Panc1 (cell line): ENCODE data around the gene UNC5B. TPM values are rescaled to one million over a fixed set of nuclear protein-coding genes. Genes with fewer than 3 reads are reported as not detected.

Experiments used
- ATAC-seq: fragments of 200-7000 bp; cut with Tn5 transposase; 2 replicates; pipeline ENCODE4 v1.9.1; 2020; ENCODE audit warnings: mild to moderate bottlenecking, moderate library complexity
- BruUV-seq: library from RNA; stranded (reverse); fragments of 400-500 nt; replicated peaks from 2 replicates; lab custom pipeline; 2021; lab: Mats Ljungman, UMichigan
- CTCF ChIA-PET: fragments of 300-600 bp; sonication (Branson Sonifier 250); formaldehyde crosslinking; loops from one replicate; lab custom pipeline; 2022; ENCODE audit warnings: antibody characterized with exemption; lab: Charles Lee
- POLR2A ChIA-PET: fragments of 300-600 bp; sonication (Branson Sonifier 250); formaldehyde crosslinking; loops from one replicate; lab custom pipeline; 2022; ENCODE audit warnings: antibody characterized with exemption; lab: Charles Lee
- DNase-seq: peaks from one replicate; pipeline ENCODE4 v3.0.0-alpha.2; 2010; ENCODE audit warnings: low read depth, low spot score
- H3K27ac ChIP-seq: 2 replicates; pipeline ENCODE4 v1.5.1; 2011; ENCODE audit warnings: mild to moderate bottlenecking, low read length, inconsistent platforms
- H3K27me3 ChIP-seq: fragments of 200-500 bp; sonication (Bioruptor generic); 2 replicates; pipeline ENCODE4 v1.6.0; 2014; ENCODE audit warnings: low read length, inconsistent platforms; ENCODE audit not compliant: control insufficient read depth, insufficient read depth
- H3K36me3 ChIP-seq: fragments of 200-500 bp; sonication (Bioruptor generic); 2 replicates; pipeline ENCODE4 v1.5.1; 2014; ENCODE audit warnings: inconsistent platforms, mild to moderate bottlenecking, low read length, moderate library complexity; ENCODE audit not compliant: control insufficient read depth, insufficient read depth
- H3K4me1 ChIP-seq: 2 replicates; pipeline ENCODE4 v1.5.1; 2011; ENCODE audit warnings: inconsistent platforms, mild to moderate bottlenecking, low read length, moderate library complexity; ENCODE audit not compliant: control insufficient read depth, insufficient read depth
- H3K4me3 ChIP-seq, 2 experiments: 2 replicates each; pipeline ENCODE4 v1.5.1; 2011 to 2012; ENCODE audit warnings: low read depth in 2 of 2, low read length in 2 of 2, mild to moderate bottlenecking in 2 of 2, inconsistent platforms in 1 of 2, moderate library complexity in 1 of 2
- H3K9me3 ChIP-seq: fragments of 200-500 bp; sonication (Bioruptor generic); 2 replicates; pipeline ENCODE4 v1.5.1; 2014; ENCODE audit warnings: low read depth, mild to moderate bottlenecking, inconsistent platforms, low read length, moderate library complexity; ENCODE audit not compliant: control insufficient read depth, insufficient read depth
- CTCF ChIP-seq: fragments of 450-650 bp; IDR thresholded peaks from 2 replicates; pipeline ENCODE4 v1.5.1; 2017; ENCODE audit warnings: mild to moderate bottlenecking
- POLR2AphosphoS5 ChIP-seq: IDR thresholded peaks from 2 replicates; pipeline ENCODE4 v1.6.1; 2012; ENCODE audit warnings: mild to moderate bottlenecking, low read depth, low read length, moderate library complexity
- REST ChIP-seq, 2 experiments: IDR thresholded peaks; 2 replicates each; pipeline ENCODE4 v1.6.1; 2011 to 2012; ENCODE audit warnings: low read depth in 2 of 2, control low read depth in 1 of 2, low read length in 1 of 2, mild to moderate bottlenecking in 1 of 2, moderate library complexity in 1 of 2; ENCODE audit not compliant: insufficient read depth in 1 of 2
- SIN3A ChIP-seq: IDR thresholded peaks from 2 replicates; pipeline ENCODE4 v1.6.1; 2012; ENCODE audit warnings: low read depth, mild to moderate bottlenecking, low read length, moderate library complexity, borderline replicate concordance; ENCODE audit not compliant: insufficient read depth
- TCF7L2 ChIP-seq: IDR thresholded peaks from 2 replicates; pipeline ENCODE4 v1.6.1; 2011; ENCODE audit warnings: mild to moderate bottlenecking, low read depth, low read length, inconsistent platforms
- in situ Hi-C: cut with HindIII; loops from 2 replicates; pipeline ENCODE4 v1.10.0; 2016; ENCODE audit warnings: low sequenced_read_pairs, low pct_unique_long_range_greater_than_20kb
- intact Hi-C: fragments of 100-400 bp; cut with micrococcal nuclease; formaldehyde crosslinking; loops from one replicate; pipeline ENCODE4 v1.10.0; 2022; ENCODE audit not compliant: unreplicated experiment
- total RNA-seq: library from RNA; stranded (reverse); gene quantifications from one replicate; pipeline ENCODE4 v1.2.1, GENCODE V29; 2021; ENCODE audit not compliant: unreplicated experiment

The UNC5B gene
- total RNA-seq, 1 experiment from 2014 or later, result 1.1 TPM

- TF ChIP-seq CTCF (no peak), TCF7L2 (no peak)
- BruUV-seq, result no TSS peak
- Histone ChIP-seq H3K9me3 (no peaks in the 10 kb centered on the region), H3K4me3 (no peak overlapping the region), H3K36me3 (no peaks in the 10 kb centered on the region), H3K27ac (no peak overlapping the region), H3K27me3 (no peaks in the 10 kb centered on the region), H3K4me1 (peaks cover 3% of the 10 kb centered on the region; the same call in 1 of the 2 replicates)
- ATAC-seq (no peak), DNase-seq (no peak)
- CTCF ChIA-PET, result interaction anchor here (2.3 kb wide), 1 partner anchor 8 kb away, joined by 10 read pairs; no protein-coding TSS in a partner anchor
- intact Hi-C loops, result no loop called here
- in situ Hi-C loops, result no loop called here
- POLR2A ChIA-PET, result no interaction called here
Observed at GRCh38 chr10:71276873-71277272, 64.5 kb downstream of the UNC5B start.

GRCh38 chr10:71277914-71278665, 65.7 kb downstream of the UNC5B start:
- TF ChIP-seq CTCF, result no peak
- TF ChIP-seq POLR2AphosphoS5, result no peak
- TF ChIP-seq SIN3A, result no peak
- no peak for TF ChIP-seq REST (IDR thresholded peaks at IDR 0.05; ENCODE audit: insufficient read depth in 1 of 2, low read depth in 2 of 2, low read length in 1 of 2)
- TF ChIP-seq TCF7L2, result no peak
- Histone ChIP-seq H3K4me3 (no peak overlapping the region), H3K36me3 (no peaks in the 10 kb centered on the region), H3K4me1 (no peaks in the 10 kb centered on the region), H3K27me3 (no peaks in the 10 kb centered on the region), H3K27ac (no peak overlapping the region), H3K9me3 (no peaks in the 10 kb centered on the region)
- ATAC-seq (no peak), DNase-seq (no peak)
- intact Hi-C loops, result no loop called here
- POLR2A ChIA-PET, result no interaction called here
- BruUV-seq, result no TSS peak
- CTCF ChIA-PET, result no interaction called here
- in situ Hi-C loops, result no loop called here
